NCI-H226 (cell line): ENCODE results near the gene FBXO41.
"Not testable (repeated sequence)": the region's sequence is repeated elsewhere in the genome, so short reads cannot be mapped to it uniquely, and the experiment has no call there.

Experiments used
- DNase-seq: peaks from one replicate; pipeline ENCODE4 v3.0.0-alpha.2; 2015

FBXO41 gene

GRCh38 chr2:73286134-73286655 is 1.9 kb upstream of the FBXO41 start:
- DNase-seq: no peak

- no peak for DNase-seq
These were observed 971 bp upstream of the FBXO41 start for GRCh38 chr2:73285159-73285739.

- no peak for DNase-seq
These were observed 558 bp downstream of the FBXO41 start for GRCh38 chr2:73283545-73284295.

- DNase-seq: no peak
These were observed 1.2 kb downstream of the FBXO41 start for GRCh38 chr2:73282924-73283544.

- no peak for DNase-seq
These were observed 3.0 kb downstream of the FBXO41 start for GRCh38 chr2:73281244-73281643.

- no peak for DNase-seq
These were observed 4.4 kb downstream of the FBXO41 start for GRCh38 chr2:73279852-73280251.

- no peak for DNase-seq
These were observed 12.0 kb downstream of the FBXO41 start for GRCh38 chr2:73272270-73272669.

GRCh38 chr2:73269686-73270465 is 14.4 kb downstream of the FBXO41 start:
- DNase-seq: no peak

GRCh38 chr2:73268830-73269685 is 15.2 kb downstream of the FBXO41 start:
- DNase-seq: no peak

- DNase-seq: no peak
These were observed 15.9 kb downstream of the FBXO41 start for GRCh38 chr2:73268366-73268829.

GRCh38 chr2:73267008-73267407 is 17.3 kb downstream of the FBXO41 start:
- DNase-seq: no peak

- DNase-seq: no peak
These were observed 18.0 kb downstream of the FBXO41 start for GRCh38 chr2:73266061-73266901.

GRCh38 chr2:73265298-73266060 is 18.8 kb downstream of the FBXO41 start:
- DNase-seq: no peak

- DNase-seq: no peak
These were observed 19.5 kb downstream of the FBXO41 start for GRCh38 chr2:73264783-73265182.

- no peak for DNase-seq
These were observed 20.0 kb downstream of the FBXO41 start for GRCh38 chr2:73264332-73264606.

GRCh38 chr2:73263540-73264331 is 20.5 kb downstream of the FBXO41 start:
- DNase-seq: no peak

- not testable (repeated sequence) for DNase-seq
These were observed 21.4 kb downstream of the FBXO41 start for GRCh38 chr2:73262691-73263429.

GRCh38 chr2:73262108-73262651 is 22.1 kb downstream of the FBXO41 start:
- DNase-seq: no peak
